Heart left ventricle (tissue), 16 donors: ENCODE data around the gene PLD4. TPM values are rescaled to one million over a fixed set of nuclear protein-coding genes. Genes with fewer than 3 reads are reported as not detected.

ENCODE experiments used
- ATAC-seq, 4 donors: fragments of 200-7000 bp; cut with Tn5 transposase; one replicate each; pipeline ENCODE4 v1.9.1; 2020 to 2022; ENCODE audit warnings: moderate library complexity in 4 of 4, mild to moderate bottlenecking in 3 of 4, moderate number of reproducible peaks in 1 of 4
- DNase-seq, 5 donors: peaks; one replicate each; pipeline ENCODE4 v3.0.0-alpha.2; 2020
- H3K27ac ChIP-seq, 12 donors: fragments of 200-600 bp; sonication (generic) in 4 of 12; one replicate each; pipeline versions ENCODE4 v1.5.0 to v1.8.0; 2016 to 2022; ENCODE audit warnings: mild to moderate bottlenecking in 2 of 12
- H3K27me3 ChIP-seq, 9 donors: fragments of 200-600 bp; sonication (generic) in 2 of 9; one replicate each; pipeline versions ENCODE4 v1.5.1 to v1.8.0; 2016 to 2022; ENCODE audit warnings: mild to moderate bottlenecking in 3 of 9
- H3K36me3 ChIP-seq, 9 donors: fragments of 200-600 bp; sonication (generic) in 2 of 9; one replicate each; pipeline versions ENCODE4 v1.5.0 to v1.8.0; 2018 to 2022; ENCODE audit warnings: mild to moderate bottlenecking in 2 of 9
- H3K4me1 ChIP-seq, 12 donors: fragments of 200-600 bp; sonication (generic) in 4 of 12; one replicate each; pipeline versions ENCODE4 v1.5.0 to v1.8.0; 2016 to 2022; ENCODE audit warnings: mild to moderate bottlenecking in 3 of 12
- H3K4me3 ChIP-seq, 12 donors: fragments of 200-600 bp; sonication (generic) in 4 of 12; one replicate each; pipeline versions ENCODE4 v1.5.0 to v1.8.0; 2017 to 2022; ENCODE audit warnings: mild to moderate bottlenecking in 9 of 12, moderate library complexity in 4 of 12
- H3K9me3 ChIP-seq, 12 donors: fragments of 200-600 bp; sonication (generic) in 4 of 12; one replicate each; pipeline versions ENCODE4 v1.5.0 to v1.8.0; 2016 to 2022; ENCODE audit warnings: mild to moderate bottlenecking in 1 of 12
- POLR2A ChIP-seq, 2 donors: fragments of 450-650 bp; IDR thresholded peaks; one replicate each; pipeline ENCODE4 v1.6.1; 2017; ENCODE audit warnings: antibody characterized with exemption in 2 of 2, mild to moderate bottlenecking in 2 of 2, moderate library complexity in 2 of 2
- WGBS, 4 donors: extraction: QIAGEN DNeasy Blood & Tissue Kit in 2 of 4; methylation state at CpG; one replicate each; pipeline versions ENCODE4 v1.1.5 to v1.1.7; 2013 to 2018; 5-methylcytosine and 5-hydroxymethylcytosine counted together
- intact Hi-C, 10 donors: fragments of 100-400 bp; cut with DNase I; formaldehyde crosslinking; loops; one replicate each; pipeline versions ENCODE4 v1.11.1 to v1.14.2; 2022
- polyA plus RNA-seq, 2 donors: library from polyadenylated mRNA; stranded (reverse); fragments of 200-250 nt; gene quantifications; one replicate each; pipeline ENCODE4 v1.2.3, GENCODE V29; 2013
- total RNA-seq, 9 donors: library from RNA; depleted of rRNA in 2 of 9; stranded (reverse); fragments of >200 nt in 2 of 9; fragmentation: NEBNext Ultra II Directional in 3 of 9; extraction: Animal tissue kit (Norgen Biotek cat#: 25700) in 3 of 9; gene quantifications; one replicate each; pipeline versions ENCODE4 v1.1.0 to v1.2.4, GENCODE V29; 2016 to 2023
- TF ChIP-seq, protein P1 (sequence below), 12 donors: fragments of 200-600 bp; sonication (generic) in 4 of 12; IDR thresholded peaks; one replicate each; pipeline versions ENCODE4 v1.5.0 to v1.8.0; 2018 to 2022; ENCODE audit warnings: antibody characterized with exemption in 12 of 12, mild to moderate bottlenecking in 5 of 12
- donor health status: ischemic (EF 13 %, LVEDD 7.1; RV severe dilation, severe dysfunction).
- donor health status: healthy with polysubstance abuse.
- donor health status: DM: no; HTN: yes; CAD: no.
- donor health status: DM: no; HTN: no; CAD: no.
- donor health status: ischemic (EF 25% LVEDD 6.9; RV normal size, moderate dysfunction).
- donor health status: ischemic (EF 25% LVEDD 5.7; RV mildly dilated, moderate dysfunction).
- donor health status: healthy.
- donor health status: DM: yes; HTN: yes; CAD: no.
- donor health status: ischemic (EF 35%, LVEDD 5.7; RV mildly dilated, moderate dysfunction).
- donor health status: nonischemic (EF 11% LVEDD 7.7; RV severe dilation, severe dysfunction).
- donor health status: DM: yes; HTN: yes; CAD: no.
- donor health status: PGD.
- donor health status: ischemic (EF 29% LVEDD 5.4; RV normal size, mild dysfunction).
- donor health status: nonischemic (EF 23%, LVEDD 6.1; RV moderate dilation, normal function).

Gene PLD4
- total and polyA plus RNA-seq, 11 donors: 0.12 to 1.5 (median 0.33) TPM; not detected in 5

DNA sequence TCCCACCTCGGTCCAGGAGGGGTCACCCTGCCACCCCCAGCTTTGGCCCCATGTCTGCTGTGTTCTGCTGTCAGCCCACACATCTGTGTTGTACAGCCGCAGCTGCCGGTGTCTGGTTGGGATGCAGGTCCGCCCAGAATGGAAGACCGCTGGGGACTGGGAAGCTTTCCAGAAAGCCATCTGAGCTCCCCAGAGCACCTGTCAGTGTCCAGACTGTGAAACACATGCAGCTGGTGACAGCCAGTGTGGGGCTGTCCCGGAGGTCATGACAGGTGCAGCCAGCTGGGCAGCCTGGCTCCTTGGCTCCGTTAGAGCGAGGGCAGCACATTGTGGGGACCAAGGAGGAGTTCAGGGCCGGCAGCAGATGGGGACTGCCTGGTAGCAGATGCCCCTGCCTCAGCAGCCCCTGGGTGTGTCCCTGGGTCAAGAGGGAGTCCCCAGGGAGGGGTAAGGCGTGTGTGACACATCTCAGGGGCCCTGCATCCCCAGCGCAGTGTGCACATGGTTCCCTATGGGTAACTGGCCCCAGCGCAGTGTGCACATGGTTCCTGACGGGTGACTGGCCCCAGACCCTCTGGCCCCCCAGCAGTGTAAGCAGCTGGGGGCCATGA, 43.2 kb upstream of the PLD4 start:
- Histone ChIP-seq H3K27ac (no peak overlapping the region), H3K27me3 (no peaks in the 10 kb centered on the region), H3K36me3 (peaks cover 0 to 43% (median 14%) of the 10 kb centered on the region in 9 donors), H3K9me3 (no peaks in the 10 kb centered on the region), H3K4me1 (peaks cover 0 to 15% (median 0%) of the 10 kb centered on the region in 12 donors), H3K4me3 (no peak overlapping the region)
- DNase-seq (peak; percentile 41 to 87 (median 64)), ATAC-seq (peak; percentile 48 to 80 (median 72))
- intact Hi-C loops: no loop called here
- WGBS, 4 donors: 36 to 41% (median 41%) methylated on average over 4 to 13 of the region's 13 CpGs
- TF ChIP-seq, protein P1, sequence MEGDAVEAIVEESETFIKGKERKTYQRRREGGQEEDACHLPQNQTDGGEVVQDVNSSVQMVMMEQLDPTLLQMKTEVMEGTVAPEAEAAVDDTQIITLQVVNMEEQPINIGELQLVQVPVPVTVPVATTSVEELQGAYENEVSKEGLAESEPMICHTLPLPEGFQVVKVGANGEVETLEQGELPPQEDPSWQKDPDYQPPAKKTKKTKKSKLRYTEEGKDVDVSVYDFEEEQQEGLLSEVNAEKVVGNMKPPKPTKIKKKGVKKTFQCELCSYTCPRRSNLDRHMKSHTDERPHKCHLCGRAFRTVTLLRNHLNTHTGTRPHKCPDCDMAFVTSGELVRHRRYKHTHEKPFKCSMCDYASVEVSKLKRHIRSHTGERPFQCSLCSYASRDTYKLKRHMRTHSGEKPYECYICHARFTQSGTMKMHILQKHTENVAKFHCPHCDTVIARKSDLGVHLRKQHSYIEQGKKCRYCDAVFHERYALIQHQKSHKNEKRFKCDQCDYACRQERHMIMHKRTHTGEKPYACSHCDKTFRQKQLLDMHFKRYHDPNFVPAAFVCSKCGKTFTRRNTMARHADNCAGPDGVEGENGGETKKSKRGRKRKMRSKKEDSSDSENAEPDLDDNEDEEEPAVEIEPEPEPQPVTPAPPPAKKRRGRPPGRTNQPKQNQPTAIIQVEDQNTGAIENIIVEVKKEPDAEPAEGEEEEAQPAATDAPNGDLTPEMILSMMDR (IDR thresholded peaks at IDR 0.05): no peak
- no peak for TF ChIP-seq POLR2A (IDR thresholded peaks at IDR 0.05)

DNA sequence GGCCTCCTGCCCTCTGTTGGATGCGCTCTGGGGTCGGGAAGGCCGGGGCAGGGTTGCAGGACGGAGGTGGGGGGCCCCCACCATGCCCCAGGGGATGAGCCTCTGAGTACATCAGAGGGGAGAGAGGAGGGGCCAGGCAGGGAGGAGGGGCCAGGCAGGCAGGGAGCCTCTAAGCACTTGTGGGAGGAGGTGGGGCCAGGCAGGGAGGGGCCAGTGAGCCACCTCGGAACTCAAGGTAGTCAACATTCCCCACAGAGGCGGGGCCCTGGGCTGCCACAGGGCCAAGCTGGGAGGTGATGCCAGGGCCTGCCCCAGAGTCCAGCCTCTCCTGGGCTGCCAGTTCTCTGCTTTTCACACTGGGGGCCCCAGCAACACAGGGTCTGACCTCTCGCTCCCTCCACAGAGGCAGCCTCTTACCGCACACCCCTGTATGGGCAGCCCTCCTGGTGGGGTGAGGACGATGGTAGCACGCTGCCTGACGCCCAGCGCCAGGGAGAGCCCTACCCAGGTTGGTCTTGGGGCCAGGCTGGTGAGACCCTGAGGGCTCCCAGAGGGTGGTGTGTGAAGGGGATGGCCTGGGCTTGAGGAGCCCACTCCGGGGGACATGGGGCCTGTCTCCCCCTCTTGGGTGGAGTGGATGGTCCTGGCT, 42.2 kb upstream of the PLD4 start:
- Histone ChIP-seq H3K4me1 (peaks cover 0 to 15% (median 0%) of the 10 kb centered on the region in 12 donors), H3K9me3 (no peaks in the 10 kb centered on the region), H3K27ac (no peak overlapping the region), H3K27me3 (no peaks in the 10 kb centered on the region), H3K36me3 (peaks cover 0 to 53% (median 19%) of the 10 kb centered on the region in 9 donors), H3K4me3 (no peak overlapping the region)
- DNase-seq (peak in 3 of 5 donors; percentile 23 to 42 (median 26)), ATAC-seq (no peak)
- TF ChIP-seq, protein P1 (IDR thresholded peaks at IDR 0.05): no peak
- no peak for TF ChIP-seq POLR2A (IDR thresholded peaks at IDR 0.05)
- 70 to 77% (median 74%) methylated on average over 10 to 13 of the region's 13 CpGs for WGBS, 4 donors
- intact Hi-C loops: no loop called here

DNA sequence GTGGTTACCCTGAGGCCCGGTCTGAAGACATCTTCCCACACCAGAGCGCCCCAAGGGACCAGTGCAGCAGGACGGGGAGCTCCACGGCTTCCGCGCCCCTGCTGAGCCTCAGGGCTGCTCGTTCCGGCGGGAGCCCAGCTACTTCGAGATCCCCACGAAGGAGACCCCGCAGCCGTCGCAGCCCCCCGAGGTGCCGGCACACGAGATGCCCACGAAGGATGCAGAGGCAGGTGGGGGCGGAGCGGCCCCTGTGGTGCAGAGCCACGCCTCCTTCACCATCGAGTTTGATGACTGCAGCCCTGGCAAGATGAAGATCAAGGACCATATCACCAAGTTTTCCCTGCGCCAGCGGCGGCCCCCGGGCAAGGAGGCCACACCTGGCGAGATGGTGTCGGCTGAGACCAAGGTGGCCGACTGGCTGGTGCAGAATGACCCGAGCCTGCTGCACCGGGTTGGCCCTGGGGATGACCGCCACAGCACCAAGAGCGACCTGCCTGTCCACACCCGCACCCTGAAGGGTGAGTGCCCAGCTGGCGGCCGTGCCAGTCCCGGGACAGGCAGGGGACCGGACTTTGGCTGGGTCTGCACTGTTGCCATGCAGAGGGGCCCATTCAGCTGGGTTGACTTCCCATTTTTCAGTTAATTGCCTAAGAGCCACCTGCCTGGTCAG, 41.6 kb upstream of the PLD4 start:
- no peak for TF ChIP-seq POLR2A (IDR thresholded peaks at IDR 0.05)
- TF ChIP-seq, protein P1 (IDR thresholded peaks at IDR 0.05): no peak
- WGBS, 4 donors: 85 to 94% (median 91%) methylated on average over 24 to 38 of the region's 38 CpGs

More for the DNA sequence above, 41.6 kb upstream of the PLD4 start:
- ATAC-seq (no peak), DNase-seq (peak in 3 of 5 donors; percentile 23 to 49 (median 24))
- Histone ChIP-seq H3K27ac (no peak overlapping the region), H3K27me3 (no peaks in the 10 kb centered on the region), H3K36me3 (peaks cover 0 to 56% (median 19%) of the 10 kb centered on the region in 9 donors), H3K4me3 (no peak overlapping the region), H3K9me3 (no peaks in the 10 kb centered on the region), H3K4me1 (peaks cover 0 to 15% (median 0%) of the 10 kb centered on the region in 12 donors)
- intact Hi-C loops: no loop called here
